ENCODE data around the gene CCNL1. TPM values are rescaled to one million over a fixed set of nuclear protein-coding genes. Genes with fewer than 3 reads are reported as not detected.
"Not testable (repeated sequence)": the region's sequence is repeated elsewhere in the genome, so short reads cannot be mapped to it uniquely, and the experiment has no call there.

CCNL1 gene
- total RNA-seq, 3 donors from 2014 or later, result 127 to 146 (median 133) TPM

GRCh38 chr3:157195965-157196364 is 36.0 kb upstream of the CCNL1 start:
- Histone ChIP-seq H3K4me3 (no peak overlapping the region), H3K9me3 (peaks cover 17% of the 10 kb centered on the region), H3K36me3 (ENCODE audit: low read depth) (no peaks in the 10 kb centered on the region), H3K4me1 (ENCODE audit: low read depth) (no peaks in the 10 kb centered on the region)
- TF ChIP-seq, protein P1, sequence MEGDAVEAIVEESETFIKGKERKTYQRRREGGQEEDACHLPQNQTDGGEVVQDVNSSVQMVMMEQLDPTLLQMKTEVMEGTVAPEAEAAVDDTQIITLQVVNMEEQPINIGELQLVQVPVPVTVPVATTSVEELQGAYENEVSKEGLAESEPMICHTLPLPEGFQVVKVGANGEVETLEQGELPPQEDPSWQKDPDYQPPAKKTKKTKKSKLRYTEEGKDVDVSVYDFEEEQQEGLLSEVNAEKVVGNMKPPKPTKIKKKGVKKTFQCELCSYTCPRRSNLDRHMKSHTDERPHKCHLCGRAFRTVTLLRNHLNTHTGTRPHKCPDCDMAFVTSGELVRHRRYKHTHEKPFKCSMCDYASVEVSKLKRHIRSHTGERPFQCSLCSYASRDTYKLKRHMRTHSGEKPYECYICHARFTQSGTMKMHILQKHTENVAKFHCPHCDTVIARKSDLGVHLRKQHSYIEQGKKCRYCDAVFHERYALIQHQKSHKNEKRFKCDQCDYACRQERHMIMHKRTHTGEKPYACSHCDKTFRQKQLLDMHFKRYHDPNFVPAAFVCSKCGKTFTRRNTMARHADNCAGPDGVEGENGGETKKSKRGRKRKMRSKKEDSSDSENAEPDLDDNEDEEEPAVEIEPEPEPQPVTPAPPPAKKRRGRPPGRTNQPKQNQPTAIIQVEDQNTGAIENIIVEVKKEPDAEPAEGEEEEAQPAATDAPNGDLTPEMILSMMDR (IDR thresholded peaks at IDR 0.05), result no peak
- intact Hi-C loops (cut with DNase I, micrococcal nuclease), result no loop called here
- no peak for DNase-seq
- ATAC-seq, result no peak

- intact Hi-C loops (cut with DNase I, micrococcal nuclease); H3K36me3 ChIP-seq (ENCODE audit: low read depth); ATAC-seq; H3K4me1 ChIP-seq (ENCODE audit: low read depth); H3K4me3 ChIP-seq; DNase-seq: not testable (repeated sequence)
- peaks cover 63% of the 10 kb centered on the region for H3K9me3 ChIP-seq
These were observed 31.2 kb upstream of the CCNL1 start for GRCh38 chr3:157191149-157191548.

- Histone ChIP-seq H3K4me3 (no peak overlapping the region), H3K36me3 (ENCODE audit: low read depth) (no peaks in the 10 kb centered on the region), H3K4me1 (ENCODE audit: low read depth) (no peaks in the 10 kb centered on the region), H3K9me3 (peaks cover 62% of the 10 kb centered on the region)
- intact Hi-C loops (cut with DNase I, micrococcal nuclease), result no loop called here
- ATAC-seq (no peak), DNase-seq (no peak)
- TF ChIP-seq, protein P1 (IDR thresholded peaks at IDR 0.05), result no peak
These were observed 30.5 kb upstream of the CCNL1 start for GRCh38 chr3:157190380-157190872.

DNA sequence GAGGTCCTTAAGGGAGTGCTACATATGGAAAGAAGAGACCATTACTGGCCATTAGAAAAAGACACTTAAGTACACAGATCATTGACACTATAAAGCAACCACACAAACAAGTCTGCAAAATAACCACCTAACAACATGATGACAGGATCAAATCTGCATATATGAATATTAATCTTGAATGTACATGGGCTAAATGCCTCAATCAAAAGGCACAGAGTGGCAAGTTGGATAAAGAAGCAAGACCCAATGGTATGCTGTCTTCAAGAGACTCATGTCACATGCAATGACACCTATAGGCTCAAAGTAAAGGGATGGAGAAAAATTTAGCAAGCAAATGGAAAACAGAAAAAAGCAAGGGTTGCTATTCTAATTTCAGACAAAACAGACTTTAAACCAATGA is 28.4 kb upstream of the CCNL1 start:
- TF ChIP-seq, protein P1 (IDR thresholded peaks at IDR 0.05), result no peak
- ATAC-seq, result no peak
- no peaks in the 10 kb centered on the region for H3K36me3 ChIP-seq (ENCODE audit: low read depth)
- no peak overlapping the region for H3K4me3 ChIP-seq
- H3K9me3 ChIP-seq, result peaks cover 69% of the 10 kb centered on the region
- intact Hi-C loops (cut with DNase I, micrococcal nuclease), result no loop called here
- DNase-seq, result no peak
- no peaks in the 10 kb centered on the region for H3K4me1 ChIP-seq (ENCODE audit: low read depth)

GRCh38 chr3:157182879-157183278 is 22.9 kb upstream of the CCNL1 start:
- DNase-seq (no peak), ATAC-seq (no peak)
- Histone ChIP-seq H3K4me3 (no peak overlapping the region), H3K36me3 (ENCODE audit: low read depth) (no peaks in the 10 kb centered on the region), H3K4me1 (ENCODE audit: low read depth) (no peaks in the 10 kb centered on the region), H3K9me3 (peaks cover 32% of the 10 kb centered on the region)
- intact Hi-C loops (cut with DNase I, micrococcal nuclease), result no loop called here
- TF ChIP-seq, protein P1 (IDR thresholded peaks at IDR 0.05), result no peak

DNA sequence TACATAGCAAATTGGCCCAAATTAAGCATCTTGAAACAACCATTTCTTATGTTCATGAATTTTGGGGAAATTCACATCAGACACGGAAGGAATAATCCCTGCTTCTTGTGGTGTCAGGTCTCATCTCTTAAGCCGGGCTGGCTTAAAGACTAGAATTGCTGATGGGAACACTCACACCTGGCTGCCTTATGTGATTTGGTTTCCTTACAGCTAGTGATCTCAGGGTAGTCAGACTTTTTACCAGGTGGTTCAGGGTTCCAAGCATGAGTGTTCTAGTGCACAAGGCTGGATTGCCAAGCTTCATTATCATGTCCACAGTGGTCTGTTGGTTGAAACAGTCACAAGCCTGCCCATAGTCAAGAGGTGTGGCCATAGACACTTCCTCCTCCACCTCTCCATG is 20.3 kb upstream of the CCNL1 start:
- Histone ChIP-seq H3K36me3 (ENCODE audit: low read depth) (no peaks in the 10 kb centered on the region), H3K9me3 (peaks cover 12% of the 10 kb centered on the region), H3K4me3 (no peak overlapping the region), H3K4me1 (ENCODE audit: low read depth) (peaks cover 6% of the 10 kb centered on the region)
- intact Hi-C loops (cut with DNase I, micrococcal nuclease), result no loop called here
- ATAC-seq, result no peak
- no peak for DNase-seq
- TF ChIP-seq, protein P1 (IDR thresholded peaks at IDR 0.05), result no peak
